22Rv1 (cell line): Measurements from ENCODE around the gene REEP6.
"Not testable (repeated sequence)": the region's sequence is repeated elsewhere in the genome, so short reads cannot be mapped to it uniquely, and the experiment has no call there.

Experiments used
- H3K27ac ChIP-seq: fragments of 450-650 bp; 2 replicates; pipeline ENCODE4 v1.5.1; 2017
- CTCF ChIP-seq: fragments of 450-650 bp; IDR thresholded peaks from 2 replicates; pipeline ENCODE4 v1.5.1; 2017; ENCODE audit warnings: mild to moderate bottlenecking
- ZFX ChIP-seq: fragments of 450-650 bp; IDR thresholded peaks from 2 replicates; pipeline ENCODE4 v1.6.1; 2017; ENCODE audit warnings: antibody characterized with exemption, borderline replicate concordance

Gene REEP6

GRCh38 chr19:1496714-1497577 is 6.0 kb downstream of the REEP6 start:
- no peak overlapping the region for H3K27ac ChIP-seq
- TF ChIP-seq ZFX, result no peak
- no peak for TF ChIP-seq CTCF

- no peak for TF ChIP-seq ZFX
- TF ChIP-seq CTCF, result no peak
- no peak overlapping the region for H3K27ac ChIP-seq
Measured at GRCh38 chr19:1497578-1498235, 6.7 kb downstream of the REEP6 start.

- H3K27ac ChIP-seq, result not testable (repeated sequence)
Measured at GRCh38 chr19:1499231-1499630, 8.2 kb downstream of the REEP6 start.

- H3K27ac ChIP-seq, result no peak overlapping the region
- no peak for TF ChIP-seq ZFX
- no peak for TF ChIP-seq CTCF
Measured at GRCh38 chr19:1501200-1501595, 10.2 kb downstream of the REEP6 start.

- no peak overlapping the region for H3K27ac ChIP-seq
- TF ChIP-seq CTCF (no peak), ZFX (no peak)
Measured at GRCh38 chr19:1502433-1503088, 11.6 kb downstream of the REEP6 start.

GRCh38 chr19:1503089-1503924 is 12.3 kb downstream of the REEP6 start:
- H3K27ac ChIP-seq, result no peak overlapping the region

More at GRCh38 chr19:1503089-1503924, 12.3 kb downstream of the REEP6 start:
- peak; percentile 92 for TF ChIP-seq CTCF
- no peak for TF ChIP-seq ZFX
